Neural progenitor cell (in vitro differentiated cells): ENCODE results near the gene METTL23. TPM values are rescaled to one million over a fixed set of nuclear protein-coding genes. Genes with fewer than 3 reads are reported as not detected.
A peak's percentile ranks its signal among the peaks of the same experiment; 100 is the strongest.
"Not testable (repeated sequence)": the region's sequence is repeated elsewhere in the genome, so short reads cannot be mapped to it uniquely, and the experiment has no call there.

Experiments
- DNase-seq: peaks from one replicate; pipeline ENCODE4 v3.0.0-alpha.2; 2016; ENCODE audit warnings: low spot score
- H2AFZ ChIP-seq: fragments of 200-600 bp; sonication (generic); replicated peaks from 2 replicates; pipeline ENCODE4 v1.6.1; 2016; ENCODE audit warnings: antibody characterized with exemption
- H3F3A ChIP-seq: fragments of 200-600 bp; sonication (generic); 2 replicates; pipeline ENCODE4 v1.6.1; 2016; ENCODE audit warnings: antibody characterized with exemption, low read depth
- H3K27ac ChIP-seq: fragments of 200-600 bp; sonication (generic); 2 replicates; pipeline ENCODE4 v1.5.1; 2016; ENCODE audit warnings: mild to moderate bottlenecking
- H3K27me3 ChIP-seq: fragments of 200-600 bp; sonication (generic); 2 replicates; pipeline ENCODE4 v1.6.1; 2016; ENCODE audit warnings: mild to moderate bottlenecking, moderate library complexity
- H3K36me3 ChIP-seq: fragments of 200-600 bp; sonication (generic); 2 replicates; pipeline ENCODE4 v1.5.1; 2016
- H3K4me1 ChIP-seq: fragments of 200-600 bp; sonication (generic); 2 replicates; pipeline ENCODE4 v1.6.1; 2016; ENCODE audit warnings: mixed run types
- H3K4me2 ChIP-seq: fragments of 200-600 bp; sonication (generic); 2 replicates; pipeline ENCODE4 v1.6.1; 2016
- H3K4me3 ChIP-seq: fragments of 200-600 bp; sonication (generic); 2 replicates; pipeline ENCODE4 v1.5.1; 2016
- H3K79me2 ChIP-seq: fragments of 200-600 bp; sonication (generic); 2 replicates; pipeline ENCODE4 v1.6.1; 2016; ENCODE audit warnings: low read depth
- H3K9ac ChIP-seq: fragments of 200-600 bp; sonication (generic); 2 replicates; pipeline ENCODE4 v1.6.1; 2016
- H3K9me3 ChIP-seq: fragments of 200-600 bp; sonication (generic); 2 replicates; pipeline ENCODE4 v1.5.1; 2016; ENCODE audit warnings: low read depth
- H4K20me1 ChIP-seq: fragments of 200-600 bp; sonication (generic); 2 replicates; pipeline ENCODE4 v1.6.1; 2016; ENCODE audit warnings: low read depth
- H3K27ac Mint-ChIP-seq: 3 replicates; pipeline ENCODE4 v1.8.0; 2021; ENCODE audit warnings: mixed read lengths
- H3K27me3 Mint-ChIP-seq: 2 replicates; pipeline ENCODE4 v1.8.0; 2022; ENCODE audit warnings: low read depth, mild to moderate bottlenecking, inconsistent platforms, moderate library complexity, mixed read lengths; ENCODE audit not compliant: insufficient read depth
- H3K36me3 Mint-ChIP-seq: 3 replicates; pipeline ENCODE4 v1.8.0; 2021; ENCODE audit warnings: mixed read lengths
- H3K4me1 Mint-ChIP-seq: 3 replicates; pipeline ENCODE4 v1.8.0; 2021; ENCODE audit warnings: mixed read lengths
- H3K4me3 Mint-ChIP-seq: 3 replicates; pipeline ENCODE4 v1.8.0; 2021; ENCODE audit warnings: mild to moderate bottlenecking, moderate library complexity, mixed read lengths
- H3K9me3 Mint-ChIP-seq: 3 replicates; pipeline ENCODE4 v1.8.0; 2020; ENCODE audit warnings: mixed read lengths
- CTCF ChIP-seq: fragments of 200-600 bp; sonication (generic); IDR thresholded peaks from 2 replicates; pipeline ENCODE4 v1.5.1; 2017; ENCODE audit warnings: antibody characterized with exemption, mild to moderate bottlenecking
- EZH2 ChIP-seq: fragments of 200-600 bp; sonication (generic); IDR thresholded peaks from 2 replicates; pipeline ENCODE4 v1.6.1; 2017; ENCODE audit warnings: antibody characterized with exemption, mild to moderate bottlenecking, moderate library complexity
- EZH2phosphoT487 ChIP-seq: fragments of 200-600 bp; sonication (generic); IDR thresholded peaks from 2 replicates; pipeline ENCODE4 v1.6.1; 2017; ENCODE audit warnings: antibody characterized with exemption
- total RNA-seq: library from RNA; depleted of rRNA; stranded (reverse); fragments of >200 nt; gene quantifications from 2 replicates; pipeline ENCODE4 v1.2.3, GENCODE V29; 2015; ENCODE audit warnings: low replicate concordance

Gene METTL23
- total RNA-seq, 1 donor from 2014 or later, result 38.1 TPM

DNA sequence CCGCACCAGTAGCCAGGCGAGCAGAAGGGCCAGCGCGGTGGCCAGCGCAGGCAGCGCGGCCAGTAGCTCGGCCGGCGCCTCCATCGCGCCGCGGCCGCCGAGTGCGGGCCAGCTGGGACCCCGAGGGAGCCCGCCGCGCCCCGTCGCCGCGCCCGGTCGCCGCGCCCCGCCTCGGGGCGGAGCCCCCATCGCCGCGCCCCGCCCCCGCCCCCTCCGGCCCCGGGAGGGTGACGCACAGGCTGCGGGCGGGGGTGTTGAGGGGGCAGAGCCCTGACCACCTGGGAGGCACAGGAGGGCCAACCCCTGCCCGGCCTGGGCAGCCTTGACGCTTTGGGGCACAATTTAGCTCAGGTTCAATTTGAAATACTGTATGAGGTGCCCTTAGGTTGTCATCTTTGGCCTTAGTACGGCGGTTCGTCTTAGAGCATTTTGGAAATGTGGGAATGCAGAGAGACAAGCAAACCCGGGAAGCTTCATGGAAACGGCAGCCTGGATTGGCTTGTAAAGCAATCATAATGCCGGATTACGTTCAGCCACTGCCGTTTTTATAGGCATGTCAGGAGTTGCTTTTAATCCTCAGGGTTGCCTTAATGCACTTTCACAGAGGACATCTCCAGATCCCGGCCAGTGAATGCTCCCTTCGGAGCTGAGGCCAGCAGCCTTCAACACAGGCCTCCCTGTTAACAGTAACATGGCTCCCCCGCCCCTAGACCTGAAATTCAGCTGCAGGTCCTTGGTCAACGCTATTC, 15.6 kb upstream of the METTL23 start, which contains the start of gene MXRA7:
Gene MXRA7 (minus strand): TSS at position 103 of the 749 bp plus-strand sequence. CDS start 19 bp downstream, at position 84.
- Mint-ChIP-seq H3K27ac (no peak within 1 kb of the TSS), H3K4me3 (peak within 1 kb of the TSS; percentile 91), H3K4me1 (peaks cover 40% of the 10 kb centered on the region), H3K36me3 (peaks cover 3% of the 10 kb centered on the region), H3K27me3 (peaks cover 3% of the 10 kb centered on the region), H3K9me3 (no peaks in the 10 kb centered on the region)
- Histone ChIP-seq H3K79me2 (peaks cover 4% of the 10 kb centered on the region), H4K20me1 (peaks cover 18% of the 10 kb centered on the region), H3F3A (peaks cover 35% of the 10 kb centered on the region), H3K4me2 (peak within 1 kb of the TSS; percentile 96), H3K27me3 (peaks cover 11% of the 10 kb centered on the region), H3K9ac (no peak within 1 kb of the TSS), H3K4me1 (peaks cover 31% of the 10 kb centered on the region), H3K27ac (no peak within 1 kb of the TSS), H3K36me3 (no peaks in the 10 kb centered on the region), H3K9me3 (no peaks in the 10 kb centered on the region), H2AFZ (peak within 1 kb of the TSS; percentile 30), H3K4me3 (peak within 1 kb of the TSS; percentile 69)
- DNase-seq, result peak; percentile 87
- no peak for TF ChIP-seq EZH2
- TF ChIP-seq EZH2phosphoT487, result no peak
- no peak for TF ChIP-seq CTCF

- peaks cover 18% of the 10 kb centered on the region for H4K20me1 ChIP-seq
These were observed 14.3 kb upstream of the METTL23 start for GRCh38 chr17:76712321-76712720.

GRCh38 chr17:76713765-76714164, 12.9 kb upstream of the METTL23 start:
- H3K4me3 Mint-ChIP-seq, result no peak overlapping the region
- Histone ChIP-seq H3F3A (peaks cover 21% of the 10 kb centered on the region), H3K36me3 (no peaks in the 10 kb centered on the region), H3K79me2 (no peaks in the 10 kb centered on the region), H3K4me2 (no peak overlapping the region), H4K20me1 (peaks cover 4% of the 10 kb centered on the region), H3K4me3 (no peak overlapping the region), H3K9me3 (no peaks in the 10 kb centered on the region), H3K9ac (no peak overlapping the region), H2AFZ (no peak overlapping the region), H3K27ac (no peak overlapping the region), H3K27me3 (peaks cover 11% of the 10 kb centered on the region), H3K4me1 (peaks cover 19% of the 10 kb centered on the region)
- peaks cover 23% of the 10 kb centered on the region for H3K4me1 Mint-ChIP-seq
- H3K9me3 Mint-ChIP-seq, result no peaks in the 10 kb centered on the region
- H3K36me3 Mint-ChIP-seq, result peaks cover 10% of the 10 kb centered on the region
- H3K27me3 Mint-ChIP-seq, result peaks cover 3% of the 10 kb centered on the region
- H3K27ac Mint-ChIP-seq, result no peak overlapping the region
- DNase-seq, result no peak
- TF ChIP-seq CTCF (no peak), EZH2 (no peak), EZH2phosphoT487 (no peak)

More at GRCh38 chr17:76712321-76712720, 14.3 kb upstream of the METTL23 start:
- DNase-seq, H3K79me2 ChIP-seq, H3K9ac ChIP-seq, H3K4me3 Mint-ChIP-seq, H3K9me3 ChIP-seq, H3K27me3 Mint-ChIP-seq, H3K36me3 Mint-ChIP-seq, H3K4me3 ChIP-seq, H2AFZ ChIP-seq, H3K4me2 ChIP-seq, H3K27ac Mint-ChIP-seq, H3K9me3 Mint-ChIP-seq, H3K27ac ChIP-seq, H3K36me3 ChIP-seq: not testable (repeated sequence)
- Histone ChIP-seq H3F3A (peaks cover 35% of the 10 kb centered on the region), H3K27me3 (peaks cover 11% of the 10 kb centered on the region), H3K4me1 (peaks cover 31% of the 10 kb centered on the region)
- peaks cover 36% of the 10 kb centered on the region for H3K4me1 Mint-ChIP-seq

GRCh38 chr17:76714336-76714735, 12.3 kb upstream of the METTL23 start:
- Histone ChIP-seq H2AFZ (no peak overlapping the region), H3K4me1 (peaks cover 14% of the 10 kb centered on the region), H3K27me3 (peaks cover 10% of the 10 kb centered on the region), H4K20me1 (no peaks in the 10 kb centered on the region), H3K9ac (no peak overlapping the region), H3K4me3 (no peak overlapping the region), H3K9me3 (no peaks in the 10 kb centered on the region), H3K27ac (no peak overlapping the region), H3K36me3 (no peaks in the 10 kb centered on the region), H3K79me2 (no peaks in the 10 kb centered on the region), H3F3A (peaks cover 15% of the 10 kb centered on the region), H3K4me2 (no peak overlapping the region)
- no peak for TF ChIP-seq EZH2phosphoT487
- no peak for TF ChIP-seq EZH2
- no peak for TF ChIP-seq CTCF
- no peak for DNase-seq
- H3K9me3 Mint-ChIP-seq, result no peaks in the 10 kb centered on the region
- H3K4me3 Mint-ChIP-seq, result no peak overlapping the region
- peaks cover 3% of the 10 kb centered on the region for H3K27me3 Mint-ChIP-seq
- no peak overlapping the region for H3K27ac Mint-ChIP-seq
- H3K4me1 Mint-ChIP-seq, result peaks cover 17% of the 10 kb centered on the region
- H3K36me3 Mint-ChIP-seq, result peaks cover 13% of the 10 kb centered on the region
